Nephron progenitor cell (in vitro differentiated cells): ENCODE data around the gene STING1.
"Not testable (repeated sequence)": the region's sequence is repeated elsewhere in the genome, so short reads cannot be mapped to it uniquely, and the experiment has no call there.

Source experiments
- DNase-seq: peaks from one replicate; pipeline ENCODE4 v3.0.0; 2021
- H3K27ac Mint-ChIP-seq: 2 replicates; pipeline ENCODE4 v1.8.0; 2021; ENCODE audit warnings: mild to moderate bottlenecking, moderate library complexity, mixed read lengths
- H3K27me3 Mint-ChIP-seq: 2 replicates; pipeline ENCODE4 v1.8.0; 2021; ENCODE audit warnings: mild to moderate bottlenecking, low read depth, mixed read lengths; ENCODE audit not compliant: poor library complexity
- H3K36me3 Mint-ChIP-seq: 2 replicates; pipeline ENCODE4 v1.8.0; 2021; ENCODE audit warnings: low read depth, mixed read lengths
- H3K4me1 Mint-ChIP-seq: 2 replicates; pipeline ENCODE4 v1.8.0; 2021; ENCODE audit warnings: mixed read lengths
- H3K4me3 Mint-ChIP-seq: 2 replicates; pipeline ENCODE4 v1.8.0; 2021; ENCODE audit warnings: mild to moderate bottlenecking, moderate library complexity, mixed read lengths
- H3K9me3 Mint-ChIP-seq: 2 replicates; pipeline ENCODE4 v1.8.0; 2021; ENCODE audit warnings: mild to moderate bottlenecking, moderate library complexity, mixed read lengths
- TF ChIP-seq, protein P1 (sequence below): fragments of 200-600 bp; sonication (generic); IDR thresholded peaks from 2 replicates; pipeline ENCODE4 v1.5.0; 2021; ENCODE audit warnings: antibody characterized with exemption

Gene STING1

DNA sequence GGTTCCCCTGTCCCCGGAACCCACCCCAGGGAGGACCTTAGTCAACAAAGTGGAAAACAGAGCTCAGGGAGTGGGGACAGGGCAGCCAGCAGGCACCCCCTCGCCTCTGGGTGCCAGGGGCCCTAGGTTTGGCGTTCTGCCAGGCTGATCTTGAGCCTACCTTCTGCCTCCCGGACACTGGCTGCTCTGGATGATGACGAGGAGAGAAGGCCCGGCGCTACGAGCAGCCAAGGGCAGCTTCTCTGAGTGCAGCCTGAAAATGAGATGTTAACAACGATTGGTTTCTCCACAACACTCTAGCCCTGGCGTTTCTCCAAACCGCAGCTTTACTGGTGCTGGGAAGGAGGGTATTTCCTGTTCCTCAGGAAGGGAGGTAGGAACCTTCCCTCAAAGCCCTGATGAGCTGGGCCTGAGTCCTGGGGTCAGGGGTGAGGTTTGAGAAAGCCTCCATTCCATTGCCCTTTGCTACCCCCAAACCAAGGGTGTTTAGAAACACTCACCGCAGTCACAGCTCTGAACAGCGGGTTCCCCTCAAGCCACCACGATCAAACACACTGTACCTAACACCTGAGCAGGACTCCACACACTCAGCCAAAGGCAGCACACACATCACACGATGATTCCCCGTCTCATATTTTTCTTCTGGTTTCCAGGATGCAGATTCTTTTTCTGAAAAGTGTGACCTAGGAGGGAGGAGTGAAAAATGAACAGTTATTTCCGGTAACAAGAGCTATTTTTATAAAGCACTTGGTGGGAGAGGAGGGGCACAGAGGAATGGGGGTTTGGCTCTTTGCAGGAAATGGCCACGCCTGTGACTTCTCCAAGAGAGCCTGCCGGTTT is at the start of gene STING1:
STING1 (minus strand) TSS at position 709 of the 840 bp plus-strand sequence. CDS start 1,054 bp downstream, outside the sequence.
- Mint-ChIP-seq H3K27me3 (peaks cover 5% of the 10 kb centered on the region), H3K36me3 (no peaks in the 10 kb centered on the region), H3K4me3 (no peak within 1 kb of the TSS), H3K4me1 (peaks cover 66% of the 10 kb centered on the region), H3K27ac (peak within 1 kb of the TSS; percentile 84), H3K9me3 (no peaks in the 10 kb centered on the region)
- TF ChIP-seq, protein P1, sequence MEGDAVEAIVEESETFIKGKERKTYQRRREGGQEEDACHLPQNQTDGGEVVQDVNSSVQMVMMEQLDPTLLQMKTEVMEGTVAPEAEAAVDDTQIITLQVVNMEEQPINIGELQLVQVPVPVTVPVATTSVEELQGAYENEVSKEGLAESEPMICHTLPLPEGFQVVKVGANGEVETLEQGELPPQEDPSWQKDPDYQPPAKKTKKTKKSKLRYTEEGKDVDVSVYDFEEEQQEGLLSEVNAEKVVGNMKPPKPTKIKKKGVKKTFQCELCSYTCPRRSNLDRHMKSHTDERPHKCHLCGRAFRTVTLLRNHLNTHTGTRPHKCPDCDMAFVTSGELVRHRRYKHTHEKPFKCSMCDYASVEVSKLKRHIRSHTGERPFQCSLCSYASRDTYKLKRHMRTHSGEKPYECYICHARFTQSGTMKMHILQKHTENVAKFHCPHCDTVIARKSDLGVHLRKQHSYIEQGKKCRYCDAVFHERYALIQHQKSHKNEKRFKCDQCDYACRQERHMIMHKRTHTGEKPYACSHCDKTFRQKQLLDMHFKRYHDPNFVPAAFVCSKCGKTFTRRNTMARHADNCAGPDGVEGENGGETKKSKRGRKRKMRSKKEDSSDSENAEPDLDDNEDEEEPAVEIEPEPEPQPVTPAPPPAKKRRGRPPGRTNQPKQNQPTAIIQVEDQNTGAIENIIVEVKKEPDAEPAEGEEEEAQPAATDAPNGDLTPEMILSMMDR = no peak
- no peak for DNase-seq

DNA sequence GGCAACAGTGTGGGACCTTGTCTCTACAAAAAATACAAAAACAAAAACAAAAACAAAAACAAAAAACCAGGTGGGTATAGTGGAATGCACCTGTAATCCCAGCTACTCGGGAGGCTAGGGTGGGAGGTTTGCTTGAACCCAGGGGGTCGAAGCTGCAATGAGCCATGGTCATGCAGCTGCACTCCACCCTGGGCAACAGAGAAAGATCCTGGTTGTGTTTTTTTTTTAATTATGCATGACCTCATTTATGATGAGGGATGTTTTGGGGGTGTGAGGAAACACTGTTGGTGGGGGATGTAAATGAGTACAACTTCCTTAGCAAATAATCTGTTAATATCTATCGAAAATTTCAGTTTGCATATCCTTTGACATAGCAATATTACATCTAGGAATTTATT is 49.2 kb upstream of the STING1 start:
- H3K27ac Mint-ChIP-seq = peak overlapping the region; percentile 94

DNA sequence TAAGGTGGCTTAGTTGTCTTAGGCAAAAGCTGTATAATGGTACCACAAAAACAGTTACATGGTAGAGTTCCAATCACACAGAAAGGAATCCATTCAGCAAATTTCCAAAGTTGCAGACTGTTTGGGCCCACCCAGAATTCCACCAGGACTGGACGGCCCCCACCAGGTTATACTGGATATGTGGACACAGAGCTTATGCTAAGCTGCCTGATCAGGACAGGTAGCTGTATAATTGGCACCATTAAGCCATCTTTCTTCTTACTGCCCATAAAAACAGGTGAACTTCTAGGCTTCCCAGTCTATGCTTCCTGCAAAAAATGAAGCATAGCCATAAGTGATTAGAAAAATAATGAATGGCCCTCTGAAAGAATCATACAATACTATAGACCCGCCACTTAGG is 47.5 kb upstream of the STING1 start:
- not testable (repeated sequence) for H3K36me3 Mint-ChIP-seq, H3K4me3 Mint-ChIP-seq, H3K27ac Mint-ChIP-seq, H3K27me3 Mint-ChIP-seq, DNase-seq
- Mint-ChIP-seq H3K4me1 (peaks cover 52% of the 10 kb centered on the region), H3K9me3 (peaks cover 12% of the 10 kb centered on the region)

More for the DNA sequence above, 49.2 kb upstream of the STING1 start:
- Mint-ChIP-seq H3K4me3 (peak overlapping the region; percentile 68), H3K9me3 (peaks cover 12% of the 10 kb centered on the region), H3K36me3 (no peaks in the 10 kb centered on the region), H3K4me1 (peaks cover 35% of the 10 kb centered on the region), H3K27me3 (peaks cover 5% of the 10 kb centered on the region)
- TF ChIP-seq, protein P1 = no peak
- no peak for DNase-seq

DNA sequence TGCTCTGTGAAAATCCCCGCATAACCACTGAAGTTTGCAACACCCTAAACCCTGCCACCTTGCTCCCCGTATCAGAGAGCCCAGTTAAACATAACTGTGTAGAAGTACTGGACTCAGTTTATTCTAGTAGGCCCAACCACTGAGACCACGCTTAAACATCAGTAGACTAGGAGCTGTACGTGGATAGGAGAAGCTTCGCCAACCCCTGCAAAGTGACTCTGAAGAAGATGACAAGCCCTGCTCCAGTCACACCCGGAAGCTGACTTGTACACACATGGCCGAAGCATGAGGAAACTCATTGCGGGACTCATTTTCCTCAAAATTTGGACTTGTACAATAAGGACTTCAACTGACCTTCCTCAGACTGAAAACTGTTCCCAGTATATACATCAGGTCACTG is 46.1 kb upstream of the STING1 start:
- H3K4me1 Mint-ChIP-seq = peaks cover 64% of the 10 kb centered on the region
- H3K27me3 Mint-ChIP-seq, DNase-seq, H3K27ac Mint-ChIP-seq, H3K36me3 Mint-ChIP-seq, H3K4me3 Mint-ChIP-seq: not testable (repeated sequence)
- H3K9me3 Mint-ChIP-seq = peaks cover 12% of the 10 kb centered on the region

DNA sequence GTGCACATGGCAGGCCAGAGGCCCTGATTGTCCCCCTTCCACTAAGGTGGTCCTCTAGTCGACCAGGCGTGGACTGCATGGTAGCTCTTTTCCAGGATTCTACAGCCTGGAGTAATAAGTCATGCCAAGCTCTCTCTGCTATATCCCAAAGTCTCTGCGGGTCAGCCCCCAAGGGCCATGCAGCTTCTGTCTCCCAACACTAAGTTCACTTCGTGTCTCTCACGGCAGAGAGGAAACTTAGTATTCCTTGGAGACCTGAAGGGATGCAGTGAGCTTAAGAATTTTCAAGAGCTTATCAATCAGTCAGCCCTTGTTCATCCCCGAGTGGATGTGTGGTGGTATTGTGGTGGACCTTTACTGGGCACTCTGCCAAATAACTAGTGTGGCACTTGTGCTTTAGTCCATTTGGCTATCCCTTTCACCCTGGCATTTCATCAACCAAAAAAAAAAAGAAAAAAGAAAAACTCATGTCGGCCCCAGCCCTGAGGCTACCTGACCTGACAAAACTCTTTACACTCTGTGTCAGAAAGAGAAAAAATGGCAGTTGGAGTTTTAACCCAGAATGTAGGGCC is 45.4 kb upstream of the STING1 start:
- peaks cover 12% of the 10 kb centered on the region for H3K9me3 Mint-ChIP-seq
- peaks cover 69% of the 10 kb centered on the region for H3K4me1 Mint-ChIP-seq
- not testable (repeated sequence) for H3K36me3 Mint-ChIP-seq, DNase-seq, H3K27ac Mint-ChIP-seq
- H3K27me3 Mint-ChIP-seq = peaks cover 13% of the 10 kb centered on the region
- peak overlapping the region; percentile 70 for H3K4me3 Mint-ChIP-seq

DNA sequence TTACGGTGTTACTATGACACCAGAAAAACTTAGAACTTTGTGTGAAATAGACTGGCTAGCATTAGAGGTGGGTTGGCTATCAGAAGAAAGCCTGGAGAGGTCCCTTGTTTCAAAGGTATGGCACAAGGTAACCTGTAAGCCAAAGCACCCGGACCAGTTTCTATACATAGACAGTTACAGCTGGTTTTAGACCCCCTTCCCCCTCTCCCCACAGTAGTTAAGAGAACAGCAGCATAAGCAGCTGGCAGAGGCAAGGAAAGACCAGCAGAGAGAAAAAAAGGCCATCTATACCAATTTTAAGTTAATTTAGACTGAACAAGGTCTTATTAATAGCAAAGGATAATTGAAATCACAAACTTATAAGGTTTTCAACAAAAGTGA is 44.5 kb upstream of the STING1 start:
- not testable (repeated sequence) for H3K27ac Mint-ChIP-seq, DNase-seq, H3K36me3 Mint-ChIP-seq
- H3K4me3 Mint-ChIP-seq = peak overlapping the region; percentile 25
- H3K4me1 Mint-ChIP-seq = peaks cover 69% of the 10 kb centered on the region
- peaks cover 12% of the 10 kb centered on the region for H3K9me3 Mint-ChIP-seq
- H3K27me3 Mint-ChIP-seq = peaks cover 13% of the 10 kb centered on the region

DNA sequence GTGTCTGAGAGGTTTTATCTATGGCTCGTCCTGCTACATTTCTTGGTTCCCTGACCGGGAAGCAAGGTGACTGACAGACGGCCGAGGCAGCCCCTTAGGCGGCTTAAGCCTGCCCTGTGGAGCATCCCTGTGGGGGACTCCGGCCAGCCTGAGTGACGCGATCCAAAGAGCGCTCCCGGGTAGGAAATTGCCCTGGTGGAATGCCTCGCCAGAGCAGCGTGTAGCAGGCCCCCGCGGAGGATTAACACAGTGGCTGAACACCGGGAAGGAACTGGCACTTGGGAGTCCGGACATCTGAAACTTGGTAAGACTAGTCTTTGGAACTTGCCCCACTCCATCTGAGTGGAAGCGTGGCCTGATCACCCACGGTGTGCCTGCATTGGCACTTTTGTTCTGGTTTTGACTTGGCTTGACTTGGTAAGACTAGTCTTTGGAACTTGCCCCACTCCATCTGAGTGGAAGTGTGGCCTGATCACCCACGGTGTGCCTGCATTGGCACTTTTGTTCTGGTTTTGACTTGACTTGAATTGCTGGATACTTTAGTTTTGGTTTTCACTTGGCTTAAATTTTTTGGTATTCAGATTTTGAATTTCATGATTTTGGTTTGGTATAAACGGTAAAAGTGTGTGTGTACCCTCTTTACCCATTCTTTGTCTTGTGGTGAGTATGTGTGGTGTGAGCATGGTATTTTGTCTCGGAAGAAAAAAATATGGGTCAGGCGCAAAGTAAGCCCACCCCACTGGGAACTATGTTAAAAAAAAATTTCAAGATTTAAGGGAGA is 43.9 kb upstream of the STING1 start:
- peak overlapping the region; percentile 64 for H3K4me3 Mint-ChIP-seq
- peak; percentile 50 for DNase-seq
- H3K27me3 Mint-ChIP-seq = peaks cover 13% of the 10 kb centered on the region
- H3K27ac Mint-ChIP-seq = peak overlapping the region; percentile 87
- H3K9me3 Mint-ChIP-seq, H3K36me3 Mint-ChIP-seq: not testable (repeated sequence)
- H3K4me1 Mint-ChIP-seq = peaks cover 64% of the 10 kb centered on the region

DNA sequence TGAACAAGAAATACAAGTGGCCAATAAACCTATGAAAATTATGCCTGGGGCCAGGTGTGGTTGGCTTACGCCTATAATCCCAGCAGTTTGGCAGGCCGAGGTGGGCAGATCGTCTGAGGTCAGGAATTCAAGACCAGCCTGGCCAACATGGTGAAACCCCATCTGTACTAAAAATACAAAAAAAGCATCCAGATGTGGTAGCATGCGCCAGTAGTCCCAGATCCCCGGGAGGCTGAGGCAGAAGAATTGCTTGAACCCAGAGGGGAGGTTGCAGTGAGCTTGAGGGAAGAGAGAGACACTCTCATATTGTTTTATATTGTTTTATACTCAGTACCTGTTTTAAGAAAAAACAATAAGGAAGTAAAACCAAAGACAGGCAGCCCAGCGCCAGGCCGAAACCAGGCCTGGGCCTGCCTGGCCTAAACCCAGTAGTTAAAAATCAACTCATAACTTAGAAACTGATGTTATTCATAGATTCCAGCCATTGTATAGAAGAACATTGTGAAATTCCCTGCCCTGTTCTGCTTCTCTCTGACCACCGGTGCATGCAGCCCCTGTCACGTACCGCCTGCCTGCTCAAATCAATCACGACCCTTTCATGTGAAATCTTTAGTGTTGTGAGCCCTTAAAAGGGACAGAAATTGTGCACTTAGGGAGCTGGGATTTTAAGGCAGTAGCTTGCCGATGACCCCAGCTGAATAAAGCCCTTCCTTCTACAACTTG is 43.2 kb upstream of the STING1 start:
- not testable (repeated sequence) for DNase-seq, H3K36me3 Mint-ChIP-seq, H3K9me3 Mint-ChIP-seq
- Mint-ChIP-seq H3K4me3 (peak overlapping the region; percentile 64), H3K27ac (peak overlapping the region; percentile 87), H3K4me1 (peaks cover 57% of the 10 kb centered on the region), H3K27me3 (peaks cover 13% of the 10 kb centered on the region)
